IPS-NIHi11 (cell line): ENCODE data around the gene ACVR1.

Experiments
- DNase-seq: peaks from one replicate; pipeline ENCODE4 v3.0.0; 2012; ENCODE audit warnings: mixed read lengths, low spot score

The ACVR1 gene

GRCh38 chr2:157792335-157793052, 83.6 kb downstream of the ACVR1 start:
- DNase-seq = no peak

GRCh38 chr2:157790780-157791179, 85.3 kb downstream of the ACVR1 start:
- no peak for DNase-seq

GRCh38 chr2:157789933-157790511, 86.1 kb downstream of the ACVR1 start:
- no peak for DNase-seq

- DNase-seq = no peak
Measured at GRCh38 chr2:157789256-157789655, 86.9 kb downstream of the ACVR1 start.

- no peak for DNase-seq
Measured at GRCh38 chr2:157788201-157788600, 87.9 kb downstream of the ACVR1 start.

- no peak for DNase-seq
Measured at GRCh38 chr2:157787364-157787938, 88.7 kb downstream of the ACVR1 start.

DNA sequence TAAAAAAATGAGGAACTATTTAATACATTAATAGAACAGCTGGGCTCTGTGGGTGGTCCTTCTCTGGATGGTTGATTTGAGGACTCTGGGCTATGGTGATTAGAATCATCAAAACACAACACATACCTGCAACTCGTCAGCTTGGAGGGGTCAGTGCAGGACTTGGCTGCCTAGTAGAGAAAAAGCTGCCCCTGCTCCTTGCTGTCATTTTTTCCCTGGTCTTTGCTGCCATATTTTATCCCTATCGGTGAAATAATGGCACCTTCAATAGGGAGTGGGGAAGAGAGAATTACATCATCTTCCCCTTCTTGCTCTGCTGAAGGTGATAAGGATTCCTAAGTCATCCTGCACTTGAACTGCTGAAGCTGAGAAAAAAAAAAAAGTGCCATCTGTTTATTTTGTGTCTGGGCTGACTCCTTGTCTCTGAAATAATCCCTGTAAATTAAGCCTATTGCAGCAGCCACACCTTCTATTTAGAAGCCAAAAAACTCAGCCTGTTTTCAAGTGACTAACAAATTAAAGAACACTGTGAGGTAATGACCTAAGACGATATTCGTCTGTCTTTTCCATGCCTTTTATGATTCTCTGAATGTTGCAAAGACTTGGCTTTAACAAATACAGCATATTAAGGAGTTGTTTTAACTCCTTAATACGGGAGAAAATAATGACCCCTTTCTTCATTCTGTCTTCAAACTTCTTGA, 89.3 kb downstream of the ACVR1 start:
- no peak for DNase-seq

DNA sequence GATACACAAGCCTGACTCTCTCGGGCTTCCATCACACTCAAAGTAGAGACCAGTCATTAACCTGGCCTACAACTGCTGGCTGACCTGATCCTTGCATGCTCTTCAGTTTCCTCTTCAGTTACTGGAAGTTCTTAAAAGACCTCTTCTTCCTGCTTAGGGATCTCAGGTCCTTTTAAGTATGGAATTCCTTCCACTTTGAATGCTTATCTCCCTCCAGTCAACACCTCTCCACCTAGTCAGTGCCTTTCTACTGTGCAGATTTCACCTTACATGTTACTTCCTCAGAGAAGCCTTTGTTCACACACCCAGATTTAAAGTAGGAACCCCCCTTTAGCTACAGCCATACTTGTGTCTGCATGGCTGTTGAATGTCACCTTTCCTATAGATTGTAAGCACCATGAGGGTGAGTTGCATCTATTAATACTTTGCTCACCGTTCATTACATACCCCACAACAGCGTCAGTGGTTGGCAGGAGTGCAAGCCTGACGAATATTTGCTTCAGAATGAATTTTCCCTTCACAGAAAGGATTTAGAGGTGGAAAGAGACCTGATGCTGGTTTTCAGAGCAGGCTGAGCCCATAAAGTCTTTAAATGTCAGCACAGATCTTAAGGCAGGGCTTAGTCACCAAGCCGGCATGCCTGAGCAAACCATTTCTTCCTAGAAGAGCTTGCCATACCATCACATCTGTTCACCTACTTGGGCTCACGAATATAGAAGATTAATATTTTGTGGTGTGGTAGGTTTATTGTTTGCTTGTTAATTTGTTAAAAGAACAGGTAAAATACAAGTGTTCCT, 90.1 kb downstream of the ACVR1 start:
- no peak for DNase-seq

DNA sequence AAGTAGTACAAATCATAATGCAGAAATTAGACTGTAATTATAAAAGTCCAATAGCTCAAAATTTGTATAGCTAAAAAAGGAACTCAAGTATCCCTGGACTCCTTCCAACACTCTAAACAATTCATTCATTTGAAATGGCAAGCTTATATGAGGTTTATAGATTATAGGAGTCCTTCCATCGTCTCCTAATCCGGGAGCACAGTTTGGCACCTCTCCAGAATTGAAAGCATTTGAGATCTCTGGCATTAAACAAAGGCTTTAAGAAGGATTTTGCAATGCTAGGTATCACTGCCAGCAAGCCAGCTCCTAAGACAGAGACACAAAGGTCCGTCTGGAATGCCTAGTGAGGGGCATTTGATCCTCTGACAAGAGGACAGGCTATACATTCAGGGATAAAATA, 90.9 kb downstream of the ACVR1 start:
- DNase-seq = no peak

DNA sequence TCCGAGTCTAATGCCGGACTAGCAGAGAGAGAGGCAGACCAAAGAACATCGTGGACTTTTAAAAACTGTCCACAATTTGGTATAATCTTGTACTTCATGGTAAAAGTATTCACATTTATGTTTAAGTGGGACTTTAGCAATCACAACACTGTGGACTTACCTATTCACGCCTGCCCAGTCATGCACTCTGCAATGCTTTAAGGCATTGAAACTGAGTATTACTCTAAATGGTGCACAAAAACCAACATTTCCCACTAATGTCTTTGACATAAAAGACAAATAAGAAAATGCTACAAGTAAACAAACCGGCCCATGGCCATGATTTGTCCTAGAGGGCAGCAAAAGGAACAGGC, 91.3 kb downstream of the ACVR1 start:
- DNase-seq = no peak

- DNase-seq = peak; percentile 29
Measured at GRCh38 chr2:157784169-157784822, 91.8 kb downstream of the ACVR1 start.

- DNase-seq = no peak
Measured at GRCh38 chr2:157783245-157783644, 92.9 kb downstream of the ACVR1 start.

DNA sequence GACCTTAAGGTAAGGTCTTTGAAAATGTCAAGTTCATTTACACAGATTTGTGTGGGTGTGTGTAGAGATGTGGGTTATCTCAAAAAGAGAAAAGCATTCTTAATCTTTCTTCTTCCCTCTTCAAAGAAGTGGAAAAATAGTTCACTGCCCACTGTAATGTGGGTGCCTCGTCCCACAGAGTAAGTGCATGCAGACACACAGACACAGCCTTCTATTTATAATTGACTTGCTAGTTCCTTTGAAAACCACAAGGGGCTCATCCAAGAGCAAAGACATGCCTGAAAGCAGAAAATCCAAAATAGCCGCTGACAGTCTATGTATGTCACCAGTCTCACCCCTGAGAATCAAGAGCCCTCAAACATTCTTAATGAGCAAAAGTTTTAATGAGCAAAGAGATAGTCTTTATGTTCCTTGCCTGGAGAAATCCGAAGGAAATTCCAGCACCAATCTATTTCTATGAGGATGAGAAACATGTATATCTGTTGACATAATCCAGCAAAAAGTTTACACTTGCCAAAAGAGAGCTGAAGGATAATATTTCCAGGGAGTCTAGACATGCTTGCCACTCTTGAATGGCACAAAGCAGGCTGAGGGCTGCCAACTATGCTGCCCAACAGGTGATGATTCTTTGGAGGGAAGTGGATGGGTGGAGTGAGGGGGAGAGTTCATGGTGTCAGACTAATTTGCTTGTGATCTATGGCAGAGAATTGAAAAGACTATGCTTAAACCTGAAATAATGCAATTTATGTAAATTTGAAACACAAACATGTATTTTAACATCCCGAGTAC, 93.9 kb downstream of the ACVR1 start:
- DNase-seq = no peak

DNA sequence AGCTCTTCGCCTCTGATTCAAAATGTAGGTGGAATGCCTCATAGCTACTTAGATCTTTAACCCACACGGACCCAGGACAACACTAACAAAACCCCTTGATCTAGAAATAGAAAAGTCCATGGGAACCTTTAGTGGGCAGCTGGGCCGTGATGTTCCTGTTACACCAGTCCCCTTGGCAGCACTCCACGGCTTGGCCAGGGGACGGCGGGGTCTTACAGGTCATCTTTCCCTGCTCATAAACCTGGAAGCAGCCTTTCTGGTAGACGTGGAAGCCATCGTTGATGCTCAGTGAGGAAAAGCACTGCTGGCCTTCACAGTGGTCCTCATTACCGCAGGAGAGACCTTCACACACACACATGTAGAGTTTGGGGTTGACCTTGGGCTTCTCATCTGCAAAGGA, 95.9 kb downstream of the ACVR1 start:
- no peak for DNase-seq

DNA sequence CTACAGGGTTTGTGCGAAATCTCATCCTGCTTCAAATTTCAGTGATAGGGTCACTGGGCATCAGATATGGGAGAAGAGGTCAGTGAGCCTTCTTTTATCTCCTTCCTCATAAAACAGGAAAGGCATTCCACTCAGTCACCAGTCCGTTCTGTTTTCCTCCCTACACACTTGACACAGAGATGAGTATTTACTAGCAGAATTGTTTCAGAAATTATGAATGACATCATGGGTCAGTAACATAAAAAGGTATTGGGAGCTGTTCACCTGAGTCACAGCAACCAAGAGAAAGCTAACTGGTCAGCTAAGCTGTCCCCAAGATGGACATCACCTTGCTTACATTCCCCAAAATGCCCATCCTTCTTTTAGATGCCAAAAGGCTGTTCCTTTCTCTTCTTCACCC, 96.3 kb downstream of the ACVR1 start:
- DNase-seq = no peak

DNA sequence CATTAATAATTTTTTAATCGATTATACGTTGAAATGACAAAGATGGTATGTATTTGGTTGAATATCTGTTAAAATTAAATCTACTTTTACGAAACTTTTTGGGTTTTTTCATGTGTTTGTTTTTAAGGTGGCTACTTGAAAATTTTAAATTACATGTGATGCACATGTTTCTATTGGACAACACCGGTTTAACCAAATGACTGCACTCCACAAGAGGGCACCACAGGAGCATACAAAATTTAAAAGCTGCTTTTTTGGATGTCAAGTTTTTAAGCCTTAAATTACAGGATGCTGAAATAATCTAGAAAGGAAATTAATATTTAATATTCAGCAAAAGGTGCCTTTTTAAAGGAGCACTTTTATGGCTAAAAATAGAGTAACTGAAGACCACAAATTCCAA, 98.7 kb downstream of the ACVR1 start:
- no peak for DNase-seq

- no peak for DNase-seq
Measured at GRCh38 chr2:157771234-157771633, 104.9 kb downstream of the ACVR1 start.

GRCh38 chr2:157769856-157770255, 106.3 kb downstream of the ACVR1 start:
- no peak for DNase-seq

GRCh38 chr2:157764386-157764785, 111.7 kb downstream of the ACVR1 start:
- DNase-seq = no peak

GRCh38 chr2:157761520-157761919, 114.6 kb downstream of the ACVR1 start:
- no peak for DNase-seq

- DNase-seq = no peak
Measured at GRCh38 chr2:157760949-157761348, 115.2 kb downstream of the ACVR1 start.
